ENCODE results near the gene PER2. TPM values are rescaled to one million over a fixed set of nuclear protein-coding genes. Genes with fewer than 3 reads are reported as not detected.

The PER2 gene
- total and polyA plus RNA-seq, 2 of the 13 experiments (the other 11 are each of a cell fraction or from before 2014, with no cell fraction given) = 5.1 to 9.4 TPM

DNA sequence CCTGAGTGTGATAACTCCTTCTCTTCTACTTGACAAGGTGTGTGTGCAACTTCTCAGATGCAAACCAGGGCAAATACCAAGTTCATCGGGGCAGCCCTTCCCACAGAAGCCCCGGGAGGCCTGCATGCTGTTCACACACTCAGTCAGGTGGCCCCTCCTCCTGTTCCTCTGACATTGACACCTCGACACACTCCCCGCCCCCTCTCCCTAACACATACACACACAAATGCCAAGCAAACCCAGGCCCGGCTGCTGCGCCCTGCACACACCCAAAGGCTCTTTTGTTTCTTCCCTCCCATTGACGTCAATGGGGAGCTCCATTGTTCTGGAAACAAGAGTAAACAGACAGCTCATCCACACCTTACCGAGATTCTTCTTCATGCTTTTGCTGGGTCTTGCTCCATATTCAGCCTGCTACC, 1.7 kb upstream of the PER2 start (continued):
- TF ChIP-seq ZNF782 (CRISPR knock-in tag; IDR thresholded peaks at IDR 0.05; ENCODE audit: borderline replicate concordance) (no peak), ZFYVE20 (CRISPR knock-in tag; IDR thresholded peaks at IDR 0.05; ENCODE audit: borderline replicate concordance, low read depth) (no peak), TBX2 (CRISPR knock-in tag; IDR thresholded peaks at IDR 0.05; ENCODE audit: borderline replicate concordance) (peak; percentile 73; the same call in 1 of the 2 replicates), HNRNPLL (IDR thresholded peaks at IDR 0.05; ENCODE audit: low read depth, low read length, poor library complexity, severe bottlenecking) (no peak)
- TF ChIP-seq, protein P1, sequence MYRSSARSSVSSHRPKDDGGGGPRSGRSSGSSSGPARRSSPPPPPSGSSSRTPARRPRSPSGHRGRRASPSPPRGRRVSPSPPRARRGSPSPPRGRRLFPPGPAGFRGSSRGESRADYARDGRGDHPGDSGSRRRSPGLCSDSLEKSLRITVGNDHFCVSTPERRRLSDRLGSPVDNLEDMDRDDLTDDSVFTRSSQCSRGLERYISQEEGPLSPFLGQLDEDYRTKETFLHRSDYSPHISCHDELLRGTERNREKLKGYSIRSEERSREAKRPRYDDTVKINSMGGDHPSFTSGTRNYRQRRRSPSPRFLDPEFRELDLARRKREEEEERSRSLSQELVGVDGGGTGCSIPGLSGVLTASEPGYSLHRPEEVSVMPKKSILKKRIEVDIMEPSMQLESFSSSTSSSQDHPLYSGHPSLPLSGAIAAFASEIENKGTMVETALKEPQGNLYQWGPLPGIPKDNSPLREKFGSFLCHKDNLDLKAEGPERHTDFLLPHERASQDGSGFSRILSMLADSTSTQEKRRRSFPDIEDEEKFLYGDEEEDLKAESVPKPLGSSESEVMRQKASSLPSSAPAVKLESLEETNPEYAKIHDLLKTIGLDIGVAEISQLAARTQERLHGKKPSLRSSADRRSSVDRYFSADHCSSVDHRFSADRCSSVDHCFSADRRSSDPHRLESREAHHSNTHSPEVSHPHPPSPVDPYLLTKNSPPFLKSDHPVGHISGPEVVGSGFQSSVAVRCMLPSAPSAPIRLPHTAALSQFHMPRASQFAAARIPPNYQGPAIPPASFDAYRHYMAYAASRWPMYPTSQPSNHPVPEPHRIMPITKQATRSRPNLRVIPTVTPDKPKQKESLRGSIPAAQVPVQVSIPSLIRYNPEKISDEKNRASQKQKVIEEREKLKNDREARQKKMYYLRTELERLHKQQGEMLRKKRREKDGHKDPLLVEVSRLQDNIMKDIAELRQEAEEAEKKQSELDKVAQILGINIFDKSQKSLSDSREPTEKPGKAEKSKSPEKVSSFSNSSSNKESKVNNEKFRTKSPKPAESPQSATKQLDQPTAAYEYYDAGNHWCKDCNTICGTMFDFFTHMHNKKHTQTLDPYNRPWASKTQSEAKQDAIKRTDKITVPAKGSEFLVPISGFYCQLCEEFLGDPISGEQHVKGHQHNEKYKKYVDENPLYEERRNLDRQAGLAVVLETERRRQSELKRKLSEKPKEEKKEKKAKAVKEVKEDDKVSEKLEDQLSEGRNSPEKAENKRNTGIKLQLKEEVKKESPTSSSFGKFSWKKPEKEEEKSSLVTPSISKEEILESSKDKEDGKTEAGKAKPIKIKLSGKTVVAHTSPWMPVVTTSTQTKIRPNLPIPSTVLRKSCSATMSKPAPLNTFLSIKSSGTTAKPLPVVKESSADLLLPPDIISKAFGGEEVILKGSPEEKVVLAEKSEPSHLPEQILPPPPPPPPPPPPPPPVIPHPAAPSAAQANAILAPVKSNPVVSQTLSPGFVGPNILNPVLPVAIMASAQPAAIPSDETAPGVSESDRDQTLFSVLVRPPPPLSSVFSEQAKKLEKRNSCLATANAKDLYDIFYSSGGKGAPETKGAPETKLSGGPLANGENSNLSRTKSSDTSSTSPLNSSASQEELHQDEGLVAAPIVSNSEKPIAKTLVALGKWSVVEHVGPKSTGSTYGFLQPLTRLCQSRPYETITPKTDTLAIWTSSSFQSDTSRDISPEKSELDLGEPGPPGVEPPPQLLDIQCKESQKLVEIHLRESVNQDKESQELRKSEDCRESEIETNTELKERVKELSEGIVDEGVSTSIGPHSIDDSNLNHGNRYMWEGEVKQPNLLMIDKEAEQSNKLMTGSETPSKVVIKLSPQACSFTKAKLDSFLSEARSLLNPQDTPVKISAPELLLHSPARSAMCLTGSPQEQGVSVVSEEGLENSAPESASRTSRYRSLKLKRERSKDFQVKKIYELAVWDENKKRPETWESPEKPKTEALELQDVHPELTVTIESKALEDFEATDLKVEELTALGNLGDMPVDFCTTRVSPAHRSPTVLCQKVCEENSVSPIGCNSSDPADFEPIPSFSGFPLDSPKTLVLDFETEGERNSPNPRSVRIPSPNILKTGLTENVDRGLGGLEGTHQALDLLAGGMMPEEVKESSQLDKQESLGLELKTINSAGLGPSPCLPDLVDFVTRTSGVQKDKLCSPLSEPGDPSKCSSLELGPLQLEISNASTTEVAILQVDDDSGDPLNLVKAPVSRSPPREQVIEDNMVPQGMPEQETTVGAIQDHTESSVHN (CRISPR knock-in tag; IDR thresholded peaks at IDR 0.05) = no peak
